GM18909 (cell line): Measurements from ENCODE around the gene CAMK2D.
"Not testable (repeated sequence)": the region's sequence is repeated elsewhere in the genome, so short reads cannot be mapped to it uniquely, and the experiment has no call there.

Experiments
- ATAC-seq: cut with Tn5 transposase; IDR thresholded peaks from one replicate; pipeline ENCODE4 v1.9.1; 2021; ENCODE audit warnings: mild to moderate bottlenecking; ENCODE audit not compliant: unreplicated experiment, poor library complexity

The CAMK2D gene

GRCh38 chr4:113733685-113734084, 27.9 kb downstream of the CAMK2D start:
- no peak for ATAC-seq

- no peak for ATAC-seq
Measured at GRCh38 chr4:113732967-113733527, 28.5 kb downstream of the CAMK2D start.

DNA sequence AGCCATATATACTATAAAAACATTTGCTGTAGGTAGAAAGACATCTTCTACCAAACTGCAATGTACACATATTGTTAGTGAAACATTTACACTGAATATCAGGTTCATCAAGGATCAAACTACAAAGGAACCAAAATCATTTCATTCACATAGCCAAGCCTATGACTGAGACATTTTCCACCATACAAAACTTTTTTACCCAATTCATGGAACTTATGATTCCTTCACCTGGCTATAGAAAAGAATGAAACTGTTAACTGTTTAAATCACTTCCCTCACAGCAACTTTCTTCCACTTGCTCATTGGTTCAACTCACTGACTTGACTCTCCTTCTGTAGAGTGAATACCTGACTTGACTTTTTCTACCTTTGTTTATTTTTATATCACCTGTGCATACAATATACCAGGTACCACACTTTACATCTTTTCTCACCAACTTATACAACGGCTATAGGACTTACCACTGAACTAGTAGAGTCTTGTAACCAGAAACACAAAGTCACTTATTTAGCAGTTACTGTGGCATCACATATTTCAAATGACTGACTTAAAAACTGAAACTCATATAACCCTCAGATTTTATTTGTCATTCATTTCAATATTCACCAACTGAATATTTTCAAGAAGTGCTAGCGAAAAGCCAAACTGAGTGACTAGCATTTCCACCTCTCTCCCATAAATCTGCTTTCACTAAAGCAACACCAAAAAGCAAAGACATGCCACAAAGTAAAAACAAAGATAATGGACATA, 30.9 kb downstream of the CAMK2D start:
- ATAC-seq = no peak

DNA sequence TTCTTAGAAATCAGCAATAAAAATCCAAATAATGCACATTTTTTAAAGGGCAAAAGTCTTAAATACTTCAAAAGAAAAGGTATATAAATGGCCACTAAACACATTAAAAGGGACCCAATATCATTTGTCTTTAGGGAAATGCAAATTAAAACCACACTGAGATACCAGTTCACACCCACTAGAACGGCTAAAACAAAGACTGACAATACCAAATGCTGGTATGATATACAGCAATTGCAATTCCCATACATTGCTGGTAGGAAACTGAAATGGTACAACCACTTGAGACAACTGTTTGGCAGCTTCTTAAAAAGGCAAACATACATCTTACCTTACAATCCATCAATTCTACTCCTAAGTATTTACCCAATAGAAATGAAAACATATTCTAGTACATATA, 33.7 kb downstream of the CAMK2D start:
- ATAC-seq = no peak

DNA sequence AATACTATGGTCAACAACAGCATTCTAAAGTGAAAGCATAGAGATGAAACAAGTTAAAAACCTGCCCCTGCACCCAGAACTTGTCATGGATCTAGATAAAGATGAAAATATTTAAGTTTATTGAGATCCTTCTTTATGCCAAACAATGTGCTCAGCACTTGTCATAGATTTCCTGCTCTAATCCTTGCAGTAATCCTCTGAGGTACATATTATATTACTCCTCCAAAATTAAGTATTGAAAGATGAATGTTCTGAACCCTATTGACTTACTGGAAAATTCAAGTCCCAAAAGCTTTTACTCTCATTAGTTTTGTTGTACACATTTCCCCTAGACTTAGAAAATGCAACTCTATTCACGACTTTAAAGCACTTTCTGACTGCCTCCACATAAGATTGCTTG, 35.6 kb downstream of the CAMK2D start:
- ATAC-seq = no peak

DNA sequence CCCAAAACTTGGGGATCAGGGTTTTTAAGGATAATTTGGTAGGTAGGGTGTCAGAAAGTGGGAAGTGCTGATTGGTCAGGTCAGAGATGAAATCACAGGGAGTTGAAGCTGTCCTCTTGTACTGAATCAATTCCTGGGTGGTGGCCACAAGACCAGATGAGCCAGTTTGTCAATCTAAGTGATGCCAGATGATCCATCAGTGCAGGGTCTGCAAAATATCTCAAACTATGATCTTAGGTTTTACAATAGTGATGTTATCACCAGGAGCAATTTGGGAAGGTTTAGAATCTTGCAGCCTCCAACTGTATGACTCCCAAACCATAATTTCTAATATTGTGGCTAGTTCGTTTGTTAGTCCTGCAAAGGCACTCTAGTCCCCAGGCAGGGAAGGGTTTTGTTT, 43.3 kb downstream of the CAMK2D start:
- ATAC-seq = no peak

DNA sequence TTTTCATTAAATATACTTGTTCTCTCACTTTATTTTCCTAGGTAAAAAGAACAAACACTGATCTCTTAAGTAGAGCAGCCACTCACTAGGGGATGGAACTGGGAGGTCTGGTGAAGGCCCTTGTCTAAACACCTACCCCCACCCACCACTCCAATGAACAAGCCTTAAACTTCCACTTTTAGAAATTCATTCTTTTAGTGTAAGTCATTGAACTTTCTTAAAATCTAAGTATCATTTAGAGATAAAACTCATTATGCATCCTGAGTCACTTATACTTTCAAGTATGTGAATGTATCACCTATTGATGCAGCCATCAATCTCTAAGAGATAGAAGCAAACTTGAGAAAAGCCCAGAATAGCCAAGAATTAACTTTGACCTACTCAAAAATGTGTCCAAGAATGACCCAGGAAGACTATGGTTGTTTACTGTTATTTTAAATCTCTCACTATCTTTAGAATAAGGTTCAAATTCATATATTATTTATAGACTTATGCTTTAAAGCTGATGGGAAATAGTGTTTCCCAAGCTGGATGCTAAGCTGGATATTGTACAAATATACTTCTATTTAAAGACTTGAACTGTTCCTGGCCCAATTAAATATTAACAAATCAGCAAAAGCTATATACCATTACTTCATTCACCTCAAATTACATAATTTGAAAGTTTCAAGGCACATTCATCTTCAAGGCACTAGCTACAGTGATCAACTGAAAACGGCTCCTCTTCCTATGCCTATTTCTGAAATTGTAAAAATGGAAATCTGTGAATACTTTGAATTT, 49.5 kb downstream of the CAMK2D start:
- ATAC-seq = no peak

- peak; percentile 73 for ATAC-seq
Measured at GRCh38 chr4:113708250-113708649, 53.3 kb downstream of the CAMK2D start.

- no peak for ATAC-seq
Measured at GRCh38 chr4:113707048-113707447, 54.5 kb downstream of the CAMK2D start.

DNA sequence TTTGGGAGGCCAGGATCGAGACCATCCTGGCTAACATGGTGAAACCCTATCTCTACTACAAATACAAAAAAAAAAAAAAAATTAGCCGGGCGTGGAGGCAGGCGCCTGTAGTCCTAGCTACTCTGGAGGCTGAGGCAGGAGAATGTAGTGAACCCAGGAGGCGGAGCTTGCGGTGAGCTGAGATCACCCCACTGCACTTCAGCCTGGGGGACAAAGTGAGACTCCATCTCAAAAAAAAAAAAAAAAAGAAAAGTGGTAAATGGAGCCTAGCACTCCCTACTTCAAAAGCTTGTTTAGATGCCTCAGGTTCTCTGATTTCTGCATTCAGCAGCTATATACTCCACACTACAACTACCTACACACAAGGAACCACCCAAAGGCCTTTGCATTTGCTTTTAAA, 56.4 kb downstream of the CAMK2D start:
- not testable (repeated sequence) for ATAC-seq

DNA sequence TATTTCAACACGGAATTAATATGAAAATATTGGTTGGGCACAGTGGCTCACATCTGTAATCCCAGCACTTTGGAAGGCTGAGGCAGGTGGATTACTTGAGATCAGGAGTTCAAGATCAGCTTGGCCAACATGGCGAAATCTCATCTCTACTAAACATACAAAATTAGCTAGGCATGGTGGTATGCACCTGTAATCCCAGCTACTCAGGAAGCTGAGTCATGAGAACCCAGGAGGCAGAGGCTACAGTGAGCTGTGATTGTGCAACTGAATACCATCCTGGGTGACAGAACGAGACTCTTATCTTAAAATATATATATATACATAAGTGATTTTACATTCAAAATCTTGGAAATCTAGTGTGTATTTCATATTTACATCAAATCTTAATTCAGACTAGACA, 58.9 kb downstream of the CAMK2D start:
- not testable (repeated sequence) for ATAC-seq

GRCh38 chr4:113701169-113701568, 60.4 kb downstream of the CAMK2D start:
- no peak for ATAC-seq

GRCh38 chr4:113700602-113701150, 60.9 kb downstream of the CAMK2D start:
- no peak for ATAC-seq

- no peak for ATAC-seq
Measured at GRCh38 chr4:113699772-113700171, 61.8 kb downstream of the CAMK2D start.

DNA sequence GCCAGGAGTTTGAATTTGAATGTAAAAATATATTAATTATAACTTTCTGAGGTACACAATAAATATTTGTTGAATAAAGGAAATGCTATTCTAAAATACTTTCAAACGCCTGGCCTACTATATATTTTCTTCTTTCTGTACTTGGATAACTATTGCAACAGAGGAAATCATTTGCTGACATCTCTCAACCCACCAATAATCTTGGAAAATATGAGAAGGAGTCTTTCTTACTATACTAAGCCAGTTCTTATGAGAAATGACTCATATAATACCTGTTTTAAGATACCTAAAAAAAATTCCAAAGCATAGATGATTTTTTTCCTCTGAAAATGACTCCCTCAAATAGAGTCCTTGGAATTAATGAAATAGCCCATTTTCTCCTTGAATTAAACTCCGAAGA, 64.1 kb downstream of the CAMK2D start:
- no peak for ATAC-seq

GRCh38 chr4:113695328-113696169, 66.0 kb downstream of the CAMK2D start:
- ATAC-seq = no peak

DNA sequence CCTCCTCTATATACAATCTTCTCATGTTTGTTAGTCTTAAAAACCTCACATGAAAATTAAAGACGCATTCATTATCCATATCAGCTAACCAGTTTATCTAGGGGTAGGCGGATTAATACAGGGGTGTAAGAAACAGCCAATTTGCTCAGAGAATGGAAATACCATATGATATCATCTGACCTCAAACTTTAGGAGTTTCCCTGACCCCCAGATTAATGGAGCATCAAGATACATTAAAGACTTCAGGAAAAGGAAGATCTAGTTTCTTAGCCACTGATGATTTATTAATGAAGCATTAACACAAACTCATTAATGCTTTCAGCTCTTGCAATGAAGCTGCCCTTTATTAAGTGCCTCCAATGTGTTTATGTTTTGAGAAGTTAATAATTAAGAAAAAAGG, 67.5 kb downstream of the CAMK2D start:
- ATAC-seq = no peak

DNA sequence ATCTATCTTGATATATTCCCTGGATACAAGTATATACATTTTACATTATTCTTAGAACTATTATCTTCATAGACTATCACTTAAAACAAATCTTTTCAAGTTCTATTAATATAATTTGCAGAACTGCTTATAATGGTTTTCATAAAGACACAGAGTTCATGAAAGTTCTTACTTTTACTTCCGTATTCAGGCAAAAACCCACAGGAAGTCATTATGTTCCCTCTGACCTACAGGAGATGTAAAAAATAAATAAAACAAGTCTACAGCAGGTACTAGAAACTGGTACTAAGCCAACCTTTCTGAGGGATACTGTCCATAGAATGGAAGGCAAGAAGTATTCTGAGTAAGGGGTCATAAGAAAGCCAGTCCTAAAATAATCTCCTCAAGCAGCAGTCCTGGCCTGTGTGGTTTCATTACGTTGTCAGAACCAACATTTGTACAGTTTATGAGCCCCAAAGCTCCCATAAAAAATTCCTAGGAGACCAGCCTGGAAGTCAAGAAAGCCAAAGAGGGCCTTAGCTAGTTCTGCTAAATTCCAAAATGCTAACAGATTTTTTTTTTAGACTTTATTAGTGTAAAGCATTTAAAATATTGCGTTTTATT, 68.6 kb downstream of the CAMK2D start:
- ATAC-seq = peak; percentile 92

- no peak for ATAC-seq
Measured at GRCh38 chr4:113691676-113692075, 69.9 kb downstream of the CAMK2D start.

DNA sequence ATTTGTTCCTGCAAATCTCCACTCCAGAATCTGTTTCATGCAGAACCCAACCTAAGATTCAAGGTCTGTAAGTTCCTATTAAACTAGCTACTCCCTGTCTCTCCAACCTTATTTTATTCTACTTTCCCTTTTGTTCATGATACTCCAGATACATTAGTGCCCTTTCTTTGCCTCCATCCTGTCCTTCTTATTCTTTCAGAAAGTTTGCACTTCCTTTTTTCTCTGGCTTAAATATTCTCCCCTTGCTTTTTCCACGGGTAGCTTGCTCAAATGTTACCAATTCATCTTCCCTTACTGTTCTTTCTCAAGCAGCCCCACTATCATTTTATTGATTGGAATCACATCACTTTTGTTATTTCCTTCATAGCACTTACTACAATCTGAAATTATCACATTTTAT, 72.1 kb downstream of the CAMK2D start:
- no peak for ATAC-seq
